Omental fat pad (tissue), 4 donors: ENCODE results near the gene PSME1. TPM values are rescaled to one million over a fixed set of nuclear protein-coding genes. Genes with fewer than 3 reads are reported as not detected.

Experiments used
- ATAC-seq: fragments of 150-250 bp; one replicate; pipeline ENCODE4 v1.9.1; 2016; ENCODE audit warnings: mild to moderate bottlenecking, moderate library complexity; ENCODE audit not compliant: low FRiP score
- DNase-seq: peaks from one replicate; pipeline ENCODE4 v3.0.0-alpha.2; 2019; ENCODE audit warnings: low spot score
- total RNA-seq, 4 donors: library from RNA; depleted of rRNA; stranded (reverse); fragments of >200 nt; gene quantifications; one replicate each; pipeline ENCODE4 v1.1.0, GENCODE V29; 2016
- TF ChIP-seq, protein P1 (sequence below), 3 donors: fragments of 450-650 bp; IDR thresholded peaks; one replicate each; pipeline ENCODE4 v1.5.1; 2016 to 2017; ENCODE audit warnings: antibody characterized with exemption in 3 of 3, mild to moderate bottlenecking in 3 of 3, moderate library complexity in 2 of 3

PSME1 gene
- total RNA-seq, 4 donors from 2014 or later = 89.1 to 158 (median 96.8) TPM

DNA sequence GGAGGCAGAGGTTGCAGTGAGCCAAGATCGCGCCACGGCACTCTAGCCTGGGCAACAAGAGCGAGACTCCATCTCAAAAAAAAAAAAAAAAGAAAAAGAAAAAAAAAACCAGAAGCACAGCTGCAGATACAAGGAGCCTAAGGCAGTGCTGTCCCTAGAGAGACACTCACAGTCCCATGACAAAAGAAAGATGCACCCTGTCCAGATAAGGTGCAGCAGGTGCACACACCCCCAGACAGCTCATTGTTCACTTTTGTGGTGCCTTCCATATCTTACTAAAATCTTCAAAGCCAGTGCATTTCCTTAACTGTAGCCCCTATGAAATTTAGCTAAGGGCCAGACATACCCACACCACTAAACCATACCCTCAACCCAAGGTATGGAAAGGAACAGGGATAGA lies 13.6 kb upstream of the PSME1 start:
- DNase-seq (no peak), ATAC-seq (no peak)
- TF ChIP-seq, protein P1, sequence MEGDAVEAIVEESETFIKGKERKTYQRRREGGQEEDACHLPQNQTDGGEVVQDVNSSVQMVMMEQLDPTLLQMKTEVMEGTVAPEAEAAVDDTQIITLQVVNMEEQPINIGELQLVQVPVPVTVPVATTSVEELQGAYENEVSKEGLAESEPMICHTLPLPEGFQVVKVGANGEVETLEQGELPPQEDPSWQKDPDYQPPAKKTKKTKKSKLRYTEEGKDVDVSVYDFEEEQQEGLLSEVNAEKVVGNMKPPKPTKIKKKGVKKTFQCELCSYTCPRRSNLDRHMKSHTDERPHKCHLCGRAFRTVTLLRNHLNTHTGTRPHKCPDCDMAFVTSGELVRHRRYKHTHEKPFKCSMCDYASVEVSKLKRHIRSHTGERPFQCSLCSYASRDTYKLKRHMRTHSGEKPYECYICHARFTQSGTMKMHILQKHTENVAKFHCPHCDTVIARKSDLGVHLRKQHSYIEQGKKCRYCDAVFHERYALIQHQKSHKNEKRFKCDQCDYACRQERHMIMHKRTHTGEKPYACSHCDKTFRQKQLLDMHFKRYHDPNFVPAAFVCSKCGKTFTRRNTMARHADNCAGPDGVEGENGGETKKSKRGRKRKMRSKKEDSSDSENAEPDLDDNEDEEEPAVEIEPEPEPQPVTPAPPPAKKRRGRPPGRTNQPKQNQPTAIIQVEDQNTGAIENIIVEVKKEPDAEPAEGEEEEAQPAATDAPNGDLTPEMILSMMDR (IDR thresholded peaks at IDR 0.05) = no peak

DNA sequence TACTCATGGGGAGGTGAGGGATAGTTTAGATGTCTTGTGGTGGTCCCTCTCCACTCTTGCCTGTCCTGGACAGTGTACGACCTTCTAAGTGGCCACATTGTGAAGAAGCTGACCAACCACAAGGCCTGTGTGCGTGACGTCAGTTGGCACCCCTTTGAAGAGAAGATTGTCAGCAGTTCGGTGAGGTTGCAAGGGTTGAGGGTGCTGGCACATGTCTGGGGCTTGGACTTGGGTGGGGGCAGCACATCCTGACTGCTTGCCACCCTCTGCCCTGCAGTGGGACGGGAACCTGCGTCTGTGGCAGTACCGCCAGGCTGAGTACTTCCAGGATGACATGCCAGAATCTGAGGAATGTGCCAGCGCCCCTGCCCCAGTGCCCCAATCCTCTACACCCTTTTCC lies 13.1 kb upstream of the PSME1 start:
- no peak for ATAC-seq
- TF ChIP-seq, protein P1 (IDR thresholded peaks at IDR 0.05) = no peak
- DNase-seq = no peak

DNA sequence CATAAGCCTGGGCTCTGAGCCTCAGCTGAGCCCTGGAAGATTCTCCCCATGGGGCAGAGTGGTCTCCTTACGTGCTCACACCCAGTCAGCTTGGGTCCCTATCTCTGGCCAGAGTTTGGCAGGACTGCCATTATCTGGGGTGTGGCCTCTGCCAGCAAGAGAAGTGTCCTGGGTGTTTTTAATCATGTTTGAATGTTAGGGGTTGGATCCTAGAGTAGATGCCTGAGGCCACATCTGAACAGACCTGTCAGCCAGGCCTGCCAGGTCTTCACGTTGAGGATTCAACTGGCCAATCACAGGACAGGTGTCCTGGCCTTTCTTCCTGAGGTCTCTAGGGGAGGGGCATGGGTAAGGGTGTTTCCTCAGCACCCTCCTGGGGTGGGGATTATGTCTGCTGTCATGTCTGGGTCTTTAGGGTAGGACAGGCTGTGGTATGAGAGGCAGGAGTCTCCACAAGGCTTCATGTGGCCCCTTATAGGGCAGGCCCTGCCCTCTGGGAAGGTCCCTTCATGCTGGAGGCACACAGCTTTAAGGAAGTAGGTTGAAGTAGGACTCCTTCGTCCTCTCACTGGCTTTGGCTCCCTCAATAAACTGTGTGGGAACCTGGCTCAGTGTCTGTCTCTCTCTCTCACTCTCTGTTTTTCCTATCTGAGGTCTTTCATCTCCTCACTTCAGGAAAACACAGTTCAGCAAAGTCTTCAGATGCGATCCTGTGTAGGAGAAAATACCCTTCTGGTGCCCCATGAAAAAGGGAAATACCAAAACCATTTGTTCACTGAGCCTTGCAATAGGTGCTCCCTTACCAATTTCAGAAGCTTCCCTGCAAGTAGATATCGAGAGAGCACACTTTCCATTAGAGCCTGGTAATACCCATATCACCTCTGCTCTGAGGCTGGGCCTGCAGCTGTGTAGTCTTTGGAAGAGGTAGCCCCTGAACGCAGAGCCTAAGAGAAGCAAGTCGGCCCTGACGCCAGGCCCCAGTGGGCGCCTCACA lies 12.3 kb upstream of the PSME1 start:
- TF ChIP-seq, protein P1 (IDR thresholded peaks at IDR 0.05) = no peak
- no peak for ATAC-seq
- no peak for DNase-seq

DNA sequence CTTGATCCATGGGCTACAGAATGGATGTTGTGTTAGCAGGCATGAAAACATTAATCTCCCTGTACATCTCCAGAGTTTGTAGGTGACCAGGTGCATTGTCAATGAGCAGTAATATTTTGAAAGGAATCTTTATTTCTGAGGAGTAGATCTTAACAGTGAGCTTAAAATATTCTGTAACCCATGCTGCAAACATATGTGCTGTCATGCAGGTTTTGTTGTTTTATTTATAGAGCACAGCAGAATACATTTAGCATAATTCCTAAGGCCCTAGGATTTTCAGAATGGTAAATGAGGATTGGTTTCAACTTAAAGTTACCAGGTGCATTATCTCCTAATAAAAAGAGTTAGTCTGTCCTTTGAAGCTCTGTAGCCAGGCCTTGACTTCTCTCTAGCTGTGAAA lies 9.1 kb upstream of the PSME1 start:
- DNase-seq = no peak
- TF ChIP-seq, protein P1 (IDR thresholded peaks at IDR 0.05) = no peak

DNA sequence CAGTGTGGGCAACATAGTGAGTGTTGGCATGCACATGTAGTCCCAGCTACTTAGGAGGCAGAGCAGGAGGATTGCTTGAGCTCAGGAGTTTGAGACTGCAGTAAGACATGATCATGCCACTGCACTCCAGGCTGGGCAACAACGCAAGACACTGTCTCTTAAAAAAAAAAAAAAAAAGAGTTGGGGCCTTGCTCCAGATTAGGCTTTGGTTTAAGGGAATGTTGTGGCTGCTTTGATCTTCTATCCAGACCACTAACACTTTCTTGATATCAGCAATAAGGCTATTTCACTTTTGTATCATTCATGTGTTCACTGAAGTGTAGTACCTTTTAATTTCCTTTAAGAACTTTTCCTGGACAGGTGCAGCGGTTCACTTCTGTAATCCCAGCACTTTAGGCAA lies 8.3 kb upstream of the PSME1 start:
- ATAC-seq (no peak), DNase-seq (no peak)
- TF ChIP-seq, protein P1 (IDR thresholded peaks at IDR 0.05) = no peak

More for the DNA sequence above, 9.1 kb upstream of the PSME1 start:
- ATAC-seq = no peak

DNA sequence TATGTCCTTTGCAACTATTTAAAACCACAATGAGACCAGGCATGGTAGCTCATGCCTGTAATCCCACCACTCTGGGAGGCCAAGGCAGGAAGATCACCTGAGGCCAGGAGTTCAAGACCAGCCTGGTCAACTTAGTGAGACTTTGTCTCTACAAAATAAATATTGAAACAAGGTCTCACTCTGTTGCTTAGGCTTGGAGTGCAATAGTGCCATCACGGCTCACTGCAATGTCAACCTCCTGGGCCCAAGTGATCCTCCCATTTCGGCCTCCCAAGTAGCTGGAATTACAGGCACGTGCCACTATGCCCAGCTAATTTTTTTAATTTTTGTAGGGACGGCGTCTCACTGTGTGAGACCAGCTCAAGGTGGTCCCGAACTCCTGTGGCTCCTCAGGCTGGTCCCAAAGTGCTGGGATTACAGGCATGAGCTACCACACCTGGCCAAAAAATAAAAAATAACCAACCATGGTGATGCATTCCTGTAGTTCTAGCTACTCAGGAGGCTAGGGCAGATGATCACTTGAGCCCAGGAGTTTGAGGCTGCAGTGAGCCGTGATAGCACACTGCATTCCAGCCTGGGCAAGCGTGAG lies 6.5 kb upstream of the PSME1 start:
- TF ChIP-seq, protein P1 (IDR thresholded peaks at IDR 0.05) = no peak
- no peak for DNase-seq

More for the DNA sequence above, 6.5 kb upstream of the PSME1 start:
- ATAC-seq = no peak
